Suprapubic skin (tissue), 4 donors: Measurements from ENCODE around the gene SETX. TPM values are rescaled to one million over a fixed set of nuclear protein-coding genes. Genes with fewer than 3 reads are reported as not detected.

Experiments
- DNase-seq, 2 donors: peaks; one replicate each; pipeline ENCODE4 v3.0.0-alpha.2; 2019; ENCODE audit warnings: low spot score in 2 of 2
- H3K27ac ChIP-seq: fragments of 200-600 bp; sonication (generic); one replicate; pipeline ENCODE4 v1.5.1; 2019
- H3K27me3 ChIP-seq: fragments of 200-600 bp; sonication (generic); one replicate; pipeline ENCODE4 v1.5.1; 2019
- H3K36me3 ChIP-seq: fragments of 200-600 bp; sonication (generic); one replicate; pipeline ENCODE4 v1.5.1; 2019
- H3K4me1 ChIP-seq: fragments of 200-600 bp; sonication (generic); one replicate; pipeline ENCODE4 v1.5.1; 2019
- H3K4me3 ChIP-seq: fragments of 200-600 bp; sonication (generic); one replicate; pipeline ENCODE4 v1.5.1; 2019; ENCODE audit warnings: mild to moderate bottlenecking
- H3K9me3 ChIP-seq: fragments of 200-600 bp; sonication (generic); one replicate; pipeline ENCODE4 v1.5.1; 2019
- CTCF ChIP-seq, 2 donors: fragments of 200-600 bp in 1 of 2; fragments of 450-650 bp in 1 of 2; sonication (generic) in 1 of 2; IDR thresholded peaks; one replicate each; pipeline ENCODE4 v1.5.1; 2016 to 2019; ENCODE audit warnings: antibody characterized with exemption in 2 of 2, mild to moderate bottlenecking in 1 of 2, moderate library complexity in 1 of 2
- EP300 ChIP-seq: sonication (generic); formaldehyde crosslinking; IDR thresholded peaks from one replicate; pipeline ENCODE4 v1.6.1; 2017; ENCODE audit warnings: antibody characterized with exemption
- POLR2A ChIP-seq, 2 donors: fragments of 450-650 bp; IDR thresholded peaks; one replicate each; pipeline ENCODE4 v1.6.1; 2017; ENCODE audit warnings: antibody characterized with exemption in 2 of 2, mild to moderate bottlenecking in 2 of 2, moderate library complexity in 2 of 2
- POLR2AphosphoS5 ChIP-seq, 3 donors: sonication (generic); formaldehyde crosslinking; IDR thresholded peaks; one replicate each; pipeline ENCODE4 v1.6.1; 2017; ENCODE audit warnings: antibody characterized with exemption in 3 of 3
- WGBS: methylation state at CpG from one replicate; pipeline ENCODE4 v1.1.5; 2018; 5-methylcytosine and 5-hydroxymethylcytosine counted together
- total RNA-seq, 4 donors: library from RNA; depleted of rRNA; stranded (reverse); fragments of >200 nt; gene quantifications; one replicate each; pipeline ENCODE4 v1.1.0, GENCODE V29; 2016

Gene SETX
- 10 to 100 TPM; 28.8 to 67.9 (median 39.7) TPM for total RNA-seq

- H3K27me3 ChIP-seq: no peaks in the 10 kb centered on the region
- peak within 1 kb of the TSS; percentile 94 for H3K4me3 ChIP-seq
- H3K4me1 ChIP-seq: peaks cover 38% of the 10 kb centered on the region
- TF ChIP-seq EP300 (no peak), POLR2AphosphoS5 (IDR thresholded peaks at IDR 0.05) (peak in 2 of 3 donors; percentile 56 to 72), POLR2A (IDR thresholded peaks at IDR 0.05) (peak; percentile 49 to 92)
- under 1% methylated on average over 72 of the region's 82 CpGs for WGBS
- H3K9me3 ChIP-seq: no peaks in the 10 kb centered on the region
- peak; percentile 97 for DNase-seq
- H3K27ac ChIP-seq: peak within 1 kb of the TSS; percentile 96
- peaks cover 31% of the 10 kb centered on the region for H3K36me3 ChIP-seq
Measured at GRCh38 chr9:132354637-132355355, at the start of gene SETX. Gene SETX, minus strand, starts transcription at chr9:132354986. Its CDS starts 5,558 bp downstream, at chr9:132349428.

- peaks cover 28% of the 10 kb centered on the region for H3K4me1 ChIP-seq
- no peak for DNase-seq
- H3K27ac ChIP-seq: no peak overlapping the region
- TF ChIP-seq POLR2A (IDR thresholded peaks at IDR 0.05): no peak
- TF ChIP-seq CTCF (IDR thresholded peaks at IDR 0.05): no peak
- no peak for TF ChIP-seq EP300
- TF ChIP-seq POLR2AphosphoS5 (IDR thresholded peaks at IDR 0.05): no peak
- H3K4me3 ChIP-seq: no peak overlapping the region
- WGBS: 54% methylated on average over 9 of the region's 9 CpGs
- no peaks in the 10 kb centered on the region for H3K27me3 ChIP-seq
- peaks cover 37% of the 10 kb centered on the region for H3K36me3 ChIP-seq
- H3K9me3 ChIP-seq: no peaks in the 10 kb centered on the region
Measured at GRCh38 chr9:132404228-132404881, 49.6 kb upstream of the SETX start.

- no peak for DNase-seq
- Histone ChIP-seq H3K9me3 (no peaks in the 10 kb centered on the region), H3K36me3 (peaks cover 62% of the 10 kb centered on the region), H3K27ac (no peak overlapping the region), H3K27me3 (no peaks in the 10 kb centered on the region), H3K4me1 (peaks cover 21% of the 10 kb centered on the region), H3K4me3 (no peak overlapping the region)
- TF ChIP-seq CTCF (IDR thresholded peaks at IDR 0.05): no peak
- no peak for TF ChIP-seq POLR2AphosphoS5 (IDR thresholded peaks at IDR 0.05)
- TF ChIP-seq POLR2A (IDR thresholded peaks at IDR 0.05): no peak
- no peak for TF ChIP-seq EP300
- WGBS: 91% methylated on average over 4 of the region's 4 CpGs
Measured at GRCh38 chr9:132401824-132402223, 47.0 kb upstream of the SETX start.

- Histone ChIP-seq H3K4me3 (no peak overlapping the region), H3K9me3 (no peaks in the 10 kb centered on the region), H3K36me3 (peaks cover 97% of the 10 kb centered on the region), H3K27ac (no peak overlapping the region), H3K4me1 (no peaks in the 10 kb centered on the region), H3K27me3 (no peaks in the 10 kb centered on the region)
- no peak for DNase-seq
- 85% methylated on average over 11 of the region's 11 CpGs for WGBS
- no peak for TF ChIP-seq CTCF (IDR thresholded peaks at IDR 0.05)
- no peak for TF ChIP-seq POLR2A (IDR thresholded peaks at IDR 0.05)
- TF ChIP-seq POLR2AphosphoS5 (IDR thresholded peaks at IDR 0.05): no peak
- no peak for TF ChIP-seq EP300
Measured at GRCh38 chr9:132395560-132395959, 40.8 kb upstream of the SETX start.

- no peak for TF ChIP-seq POLR2AphosphoS5 (IDR thresholded peaks at IDR 0.05)
- TF ChIP-seq CTCF (IDR thresholded peaks at IDR 0.05): no peak
- 95% methylated on average over 11 of the region's 11 CpGs for WGBS
- Histone ChIP-seq H3K36me3 (peaks cover 97% of the 10 kb centered on the region), H3K4me1 (no peaks in the 10 kb centered on the region), H3K4me3 (no peak overlapping the region), H3K27ac (no peak overlapping the region), H3K9me3 (no peaks in the 10 kb centered on the region), H3K27me3 (no peaks in the 10 kb centered on the region)
- DNase-seq: no peak
Measured at GRCh38 chr9:132391449-132391848, 36.7 kb upstream of the SETX start.
